Activated CD8-positive, alpha-beta T cell treated with anti-CD3 and anti-CD28 coated beads for 36 hours (primary cell): ENCODE data around the gene AOX1. TPM values are rescaled to one million over a fixed set of nuclear protein-coding genes. Genes with fewer than 3 reads are reported as not detected.

Experiments used
- ATAC-seq: fragments of 200-7000 bp; cut with Tn5 transposase; one replicate; pipeline ENCODE4 v1.10.0; 2021; ENCODE audit warnings: mild to moderate bottlenecking, moderate library complexity
- CTCF ChIA-PET: fragments of 350-600 bp; sonication (Branson Sonifier 250); formaldehyde crosslinking; loops from one replicate; lab custom pipeline; 2021; ENCODE audit warnings: antibody characterized with exemption; lab: Charles Lee
- POLR2A ChIA-PET: fragments of 350-600 bp; sonication (Branson Sonifier 250); formaldehyde crosslinking; loops from one replicate; lab custom pipeline; 2021; ENCODE audit warnings: antibody characterized with exemption; lab: Charles Lee
- DNase-seq: peaks from one replicate; pipeline ENCODE4 v3.0.0-alpha.2; 2020
- H3K27ac Mint-ChIP-seq: one replicate; pipeline ENCODE4 v1.8.0; 2021; ENCODE audit warnings: mild to moderate bottlenecking, mixed read lengths
- H3K27me3 Mint-ChIP-seq: one replicate; pipeline ENCODE4 v1.8.0; 2021; ENCODE audit warnings: mixed read lengths
- H3K36me3 Mint-ChIP-seq: one replicate; pipeline ENCODE4 v1.8.0; 2021; ENCODE audit warnings: low read depth, mixed read lengths
- H3K4me1 Mint-ChIP-seq: one replicate; pipeline ENCODE4 v1.8.0; 2021; ENCODE audit warnings: low read depth, mixed read lengths
- H3K4me3 Mint-ChIP-seq: one replicate; pipeline ENCODE4 v1.8.0; 2021; ENCODE audit warnings: mild to moderate bottlenecking, moderate library complexity, mixed read lengths
- H3K9me3 Mint-ChIP-seq: one replicate; pipeline ENCODE4 v1.8.0; 2021; ENCODE audit warnings: mixed read lengths
- CTCF ChIP-seq: fragments of 200-600 bp; IDR thresholded peaks from one replicate; pipeline ENCODE4 v1.8.0; 2022; ENCODE audit warnings: antibody characterized with exemption, mild to moderate bottlenecking
- intact Hi-C: fragments of 100-400 bp; cut with micrococcal nuclease; formaldehyde crosslinking; loops from one replicate; pipeline ENCODE4 v1.10.0; 2022
- total RNA-seq, 2 experiments: library from RNA; stranded (reverse); gene quantifications; one replicate each; pipeline ENCODE4 v1.2.3, GENCODE V29; 2021

Gene AOX1
- total RNA-seq, 2 experiments from 2014 or later = 0.54 to 0.69 TPM

- CTCF ChIA-PET = no interaction called here
- no peak for ATAC-seq
Observed at GRCh38 chr2:200716386-200716785, 130.6 kb downstream of the AOX1 start.

More at GRCh38 chr2:200716386-200716785, 130.6 kb downstream of the AOX1 start:
- peaks cover 2% of the 10 kb centered on the region for H3K9me3 Mint-ChIP-seq
- DNase-seq = no peak
- POLR2A ChIA-PET = interaction anchor here (0.7 to 1.9 kb wide), 2 partner anchors 148 to 173 kb away, joined by 3 to 5 read pairs; partner anchors contain the start of genes CLK1, NIF3L1 and PPIL3
- no peak for TF ChIP-seq CTCF
- H3K36me3 Mint-ChIP-seq = no peaks in the 10 kb centered on the region
- no peak overlapping the region for H3K27ac Mint-ChIP-seq
- no peaks in the 10 kb centered on the region for H3K27me3 Mint-ChIP-seq
- intact Hi-C loops = no loop called here
- peaks cover 30% of the 10 kb centered on the region for H3K4me1 Mint-ChIP-seq
- H3K4me3 Mint-ChIP-seq = no peak overlapping the region

Other genes with a start within 250 kb of the AOX1 start
- gene KCTD18, start 75.9 kb upstream of the AOX1 start, total RNA-seq = 10 to 100 TPM; 15.2 to 16.7 TPM
- 10 to 100 TPM; 50.2 to 58.4 TPM for gene SGO2, start 59.8 kb upstream of the AOX1 start, total RNA-seq
- 100 to 1,000 TPM; 423 to 442 TPM for gene BZW1, start 225.9 kb downstream of the AOX1 start, total RNA-seq